Trophoblast cell (in vitro differentiated cells and primary cell): Measurements from ENCODE around the gene KDM2B.
"Not testable (repeated sequence)": the region's sequence is repeated elsewhere in the genome, so short reads cannot be mapped to it uniquely, and the experiment has no call there.

Source experiments
- DNase-seq, 2 donors: peaks; one replicate each; pipeline ENCODE4 v3.0.0-alpha.2; 2016
- H2AFZ ChIP-seq: 2 replicates; pipeline ENCODE4 v1.6.1; 2013; ENCODE audit warnings: low read length, moderate library complexity, mild to moderate bottlenecking; ENCODE audit not compliant: insufficient read depth, poor library complexity
- H2AK5ac ChIP-seq: 2 replicates; pipeline ENCODE4 v1.6.1; 2013; ENCODE audit warnings: mild to moderate bottlenecking, low read length
- H2BK120ac ChIP-seq: 2 replicates; pipeline ENCODE4 v1.6.1; 2013; ENCODE audit warnings: low read length, mild to moderate bottlenecking, moderate library complexity; ENCODE audit not compliant: insufficient read depth, poor library complexity
- H2BK12ac ChIP-seq: 2 replicates; pipeline ENCODE4 v1.6.1; 2013; ENCODE audit warnings: mild to moderate bottlenecking, low read length, moderate library complexity
- H2BK5ac ChIP-seq: 2 replicates; pipeline ENCODE4 v1.6.1; 2013; ENCODE audit warnings: low read length, low read depth, moderate library complexity, mild to moderate bottlenecking; ENCODE audit not compliant: poor library complexity
- H3K14ac ChIP-seq: 2 replicates; pipeline ENCODE4 v1.6.1; 2013; ENCODE audit warnings: mild to moderate bottlenecking, low read length
- H3K18ac ChIP-seq: 2 replicates; pipeline ENCODE4 v1.6.1; 2013; ENCODE audit warnings: mild to moderate bottlenecking, low read length
- H3K23ac ChIP-seq: 2 replicates; pipeline ENCODE4 v1.6.1; 2013; ENCODE audit warnings: low read length
- H3K27ac ChIP-seq: 2 replicates; pipeline ENCODE4 v1.5.1; 2013; ENCODE audit warnings: low read depth, mild to moderate bottlenecking, inconsistent platforms, low read length, moderate library complexity
- H3K27me3 ChIP-seq: 2 replicates; pipeline ENCODE4 v1.6.1; 2013; ENCODE audit warnings: inconsistent platforms, mild to moderate bottlenecking, low read length, moderate library complexity; ENCODE audit not compliant: insufficient read depth
- H3K36me3 ChIP-seq, 2 experiments: 1 replicate in 1 of 2; 2 replicates in 1 of 2; pipeline ENCODE4 v1.6.1; 2013; ENCODE audit warnings: low read length in 2 of 2, mild to moderate bottlenecking in 2 of 2, moderate library complexity in 1 of 2; ENCODE audit not compliant: insufficient read depth in 2 of 2, control insufficient read depth in 1 of 2
- H3K4ac ChIP-seq: 2 replicates; pipeline ENCODE4 v1.6.1; 2013; ENCODE audit warnings: low read depth, mild to moderate bottlenecking, low read length, moderate library complexity
- H3K4me1 ChIP-seq, 2 experiments: 1 replicate in 1 of 2; 2 replicates in 1 of 2; pipeline ENCODE4 v1.6.1; 2013; ENCODE audit warnings: low read length in 2 of 2, mild to moderate bottlenecking in 2 of 2, moderate library complexity in 1 of 2; ENCODE audit not compliant: insufficient read depth in 2 of 2, control insufficient read depth in 1 of 2
- H3K4me2 ChIP-seq: 2 replicates; pipeline ENCODE4 v1.6.1; 2013; ENCODE audit warnings: inconsistent platforms, mild to moderate bottlenecking, low read length, moderate library complexity
- H3K4me3 ChIP-seq: 2 replicates; pipeline ENCODE4 v1.5.1; 2013; ENCODE audit warnings: mild to moderate bottlenecking, low read depth, low read length, inconsistent platforms
- H3K79me1 ChIP-seq: one replicate; pipeline ENCODE4 v1.6.1; 2013; ENCODE audit warnings: low read length
- H3K79me2 ChIP-seq: 2 replicates; pipeline ENCODE4 v1.6.1; 2013; ENCODE audit warnings: low read length, mild to moderate bottlenecking; ENCODE audit not compliant: control insufficient read depth, insufficient read depth, poor library complexity
- H3K9ac ChIP-seq: 2 replicates; pipeline ENCODE4 v1.6.1; 2013; ENCODE audit warnings: mild to moderate bottlenecking, low read length
- H3K9me3 ChIP-seq: 2 replicates; pipeline ENCODE4 v1.6.1; 2013; ENCODE audit warnings: low read depth, mild to moderate bottlenecking, control low read depth, inconsistent platforms, low read length; ENCODE audit not compliant: insufficient read depth
- H4K12ac ChIP-seq: 2 replicates; pipeline ENCODE4 v1.6.1; 2013; ENCODE audit warnings: low read depth, mild to moderate bottlenecking, low read length, moderate library complexity
- H4K8ac ChIP-seq: 2 replicates; pipeline ENCODE4 v1.6.1; 2013; ENCODE audit warnings: low read depth, mild to moderate bottlenecking, low read length, moderate library complexity
- H4K91ac ChIP-seq: one replicate; pipeline ENCODE4 v1.6.1; 2013; ENCODE audit warnings: low read depth, mild to moderate bottlenecking, low read length, moderate library complexity
- WGBS: extraction: QIAGEN DNeasy Blood & Tissue Kit; methylation state at CpG from one replicate; pipeline ENCODE4 v1.1.7; 2013; ENCODE audit warnings: missing lambda C conversion rate; ENCODE audit not compliant: insufficient read length, insufficient coverage; ENCODE audit errors: extremely low coverage; 5-methylcytosine and 5-hydroxymethylcytosine counted together

KDM2B gene

DNA sequence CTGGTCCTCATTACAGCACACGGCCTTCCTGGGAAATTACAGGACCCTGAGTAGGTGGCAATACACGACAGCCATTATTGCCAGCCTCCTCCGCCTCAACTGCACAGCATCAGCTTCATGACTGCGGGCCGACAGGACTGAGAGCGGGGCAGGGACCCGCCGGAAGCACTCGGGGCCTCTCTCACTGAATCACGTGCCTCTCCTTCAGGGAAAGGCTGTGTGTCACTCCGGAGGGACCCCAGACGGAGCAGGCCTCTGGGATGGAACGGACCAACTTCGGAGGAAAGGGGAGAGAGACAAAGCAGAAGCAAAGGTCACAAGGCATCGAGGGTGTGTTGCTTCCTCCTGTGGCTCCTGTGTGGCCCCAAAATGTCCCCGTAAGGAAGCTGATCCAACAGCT lies 90.9 kb downstream of the KDM2B start:
- WGBS: no CpG with 5 or more reads among the region's 16 CpGs
- H3K18ac ChIP-seq: no peak overlapping the region
- H3K4me1 ChIP-seq: peaks cover 6% of the 10 kb centered on the region in 2 experiments

DNA sequence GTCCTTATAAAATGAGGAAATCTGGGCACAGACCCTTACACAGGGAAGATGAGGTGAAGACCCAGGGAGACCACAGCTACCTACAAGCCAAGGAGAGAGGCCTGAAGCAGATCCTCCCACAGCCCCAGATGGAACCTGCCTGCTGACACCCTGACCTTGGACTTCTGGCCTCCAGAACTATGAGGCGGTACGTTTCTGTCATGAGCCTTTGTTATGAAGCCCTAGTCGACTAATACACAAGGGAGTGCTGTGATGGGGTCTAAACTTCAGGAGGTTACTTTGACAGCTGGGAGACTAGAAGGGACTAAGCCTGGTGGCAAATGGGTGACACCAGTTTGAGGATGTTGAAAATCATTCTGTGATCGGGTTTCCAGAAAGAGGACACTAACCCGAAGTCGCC lies 95.9 kb downstream of the KDM2B start:
- no CpG with 5 or more reads among the region's 6 CpGs for WGBS
- H3K4ac ChIP-seq: no peak overlapping the region
- no peak overlapping the region for H3K9ac ChIP-seq
- no peak overlapping the region for H3K4me3 ChIP-seq
- H2AFZ ChIP-seq: no peak overlapping the region
- H3K79me2 ChIP-seq: no peaks in the 10 kb centered on the region
- no peak overlapping the region for H4K12ac ChIP-seq
- H3K23ac ChIP-seq: no peak overlapping the region
- DNase-seq: no peak
- no peak overlapping the region for H4K91ac ChIP-seq
- H3K27me3 ChIP-seq: no peaks in the 10 kb centered on the region
- H3K27ac ChIP-seq: no peak overlapping the region
- peaks cover 4 to 5% of the 10 kb centered on the region in 2 experiments for H3K36me3 ChIP-seq
- no peak overlapping the region for H2BK5ac ChIP-seq
- H3K79me1 ChIP-seq: peaks cover 5% of the 10 kb centered on the region
- H3K14ac ChIP-seq: no peak overlapping the region
- no peak overlapping the region for H2BK120ac ChIP-seq
- H2BK12ac ChIP-seq: no peak overlapping the region
- peaks cover 6% of the 10 kb centered on the region in 2 experiments for H3K4me1 ChIP-seq
- no peak overlapping the region for H4K8ac ChIP-seq
- no peak overlapping the region for H3K4me2 ChIP-seq
- no peak overlapping the region for H3K18ac ChIP-seq
- no peaks in the 10 kb centered on the region for H3K9me3 ChIP-seq
- H2AK5ac ChIP-seq: no peak overlapping the region

More for the DNA sequence above, 90.9 kb downstream of the KDM2B start:
- Histone ChIP-seq H3K36me3 (peaks cover 5 to 7% of the 10 kb centered on the region in 2 experiments), H4K8ac (no peak overlapping the region), H3K23ac (no peak overlapping the region), H3K79me2 (no peaks in the 10 kb centered on the region), H3K27me3 (no peaks in the 10 kb centered on the region), H2BK120ac (no peak overlapping the region), H2AFZ (no peak overlapping the region), H3K9me3 (no peaks in the 10 kb centered on the region), H4K12ac (no peak overlapping the region), H3K4me2 (no peak overlapping the region), H2AK5ac (no peak overlapping the region), H3K27ac (no peak overlapping the region), H3K14ac (no peak overlapping the region), H3K79me1 (peaks cover 5% of the 10 kb centered on the region), H3K9ac (no peak overlapping the region), H3K4me3 (no peak overlapping the region), H3K4ac (no peak overlapping the region), H2BK12ac (no peak overlapping the region), H4K91ac (no peak overlapping the region), H2BK5ac (no peak overlapping the region)
- DNase-seq: no peak

DNA sequence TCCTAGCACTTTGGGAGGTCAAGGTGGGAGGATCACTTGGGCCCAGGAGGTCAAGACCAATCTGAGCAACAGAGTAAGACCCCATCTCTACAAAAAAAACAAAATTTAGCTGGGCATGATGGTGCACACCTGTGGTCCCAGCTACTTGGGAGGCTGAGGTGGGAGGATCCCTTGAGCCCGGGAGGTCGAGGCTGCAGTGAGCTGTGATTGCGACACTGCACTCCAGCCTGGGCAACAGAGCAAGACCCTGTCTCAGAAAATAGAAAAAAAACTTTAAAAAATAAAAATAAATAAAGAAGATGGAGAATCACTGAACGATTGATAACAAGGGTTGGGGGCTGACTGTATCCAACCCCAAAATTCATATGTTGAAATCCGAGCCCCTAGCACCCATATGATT lies 96.3 kb downstream of the KDM2B start:
- H2BK120ac ChIP-seq, H3K4me3 ChIP-seq, H3K79me1 ChIP-seq, H3K14ac ChIP-seq, H4K8ac ChIP-seq, H3K36me3 ChIP-seq, H3K27me3 ChIP-seq, H3K18ac ChIP-seq, H3K4ac ChIP-seq, H3K27ac ChIP-seq, H3K9ac ChIP-seq, H2BK12ac ChIP-seq, H2BK5ac ChIP-seq, H4K91ac ChIP-seq, H3K23ac ChIP-seq, H2AK5ac ChIP-seq, H2AFZ ChIP-seq, H3K79me2 ChIP-seq, H3K4me2 ChIP-seq, DNase-seq, H3K9me3 ChIP-seq, H3K4me1 ChIP-seq, H4K12ac ChIP-seq: not testable (repeated sequence)
- WGBS: no CpG with 5 or more reads among the region's 5 CpGs

DNA sequence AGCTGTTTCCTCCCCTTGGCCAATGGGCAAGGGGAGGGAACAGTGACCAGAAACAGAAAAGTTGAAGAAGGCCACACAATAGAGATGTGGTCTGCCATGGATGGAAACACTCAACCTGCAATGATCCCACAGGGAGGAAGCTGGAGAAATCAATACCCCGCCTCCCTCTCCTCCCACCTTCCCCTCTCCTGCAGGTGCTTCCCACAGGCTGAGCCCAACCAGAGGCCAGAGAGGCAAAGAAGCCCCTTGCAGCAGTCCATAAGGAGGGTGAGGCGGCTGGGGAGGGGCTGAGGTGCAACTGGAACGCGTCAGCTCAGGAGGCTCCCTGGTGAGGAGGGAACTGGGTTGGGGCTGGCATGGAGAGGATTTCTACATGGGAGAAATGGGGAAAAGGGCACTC lies 96.9 kb downstream of the KDM2B start:
- H2AFZ ChIP-seq: no peak overlapping the region
- peaks cover 6% of the 10 kb centered on the region in 2 experiments for H3K4me1 ChIP-seq
- no peak overlapping the region for H4K8ac ChIP-seq
- H3K79me1 ChIP-seq: peaks cover 5% of the 10 kb centered on the region
- no peak overlapping the region for H4K12ac ChIP-seq
- H3K23ac ChIP-seq: no peak overlapping the region
- H2BK5ac ChIP-seq: no peak overlapping the region
- no peak overlapping the region for H3K9ac ChIP-seq
- no peaks in the 10 kb centered on the region for H3K36me3 ChIP-seq
- no peak overlapping the region for H2BK120ac ChIP-seq
- H3K4me2 ChIP-seq: no peak overlapping the region
- H2BK12ac ChIP-seq: no peak overlapping the region
- H3K4ac ChIP-seq: no peak overlapping the region
- H3K79me2 ChIP-seq: no peaks in the 10 kb centered on the region
- no peak overlapping the region for H3K18ac ChIP-seq
- H3K27me3 ChIP-seq: no peaks in the 10 kb centered on the region
- no peak overlapping the region for H3K14ac ChIP-seq
- no peak overlapping the region for H3K4me3 ChIP-seq
- DNase-seq: no peak
- no peak overlapping the region for H2AK5ac ChIP-seq
- no peak overlapping the region for H3K27ac ChIP-seq
- WGBS: no CpG with 5 or more reads among the region's 4 CpGs
- H4K91ac ChIP-seq: no peak overlapping the region
- no peaks in the 10 kb centered on the region for H3K9me3 ChIP-seq
